H9 (cell line): ENCODE measurements around the gene INTS13. TPM values are rescaled to one million over a fixed set of nuclear protein-coding genes. Genes with fewer than 3 reads are reported as not detected.
A peak's percentile ranks its signal among the peaks of the same experiment; 100 is the strongest.

Experiments
- DNase-seq: peaks from one replicate; pipeline ENCODE4 v3.0.0-alpha.2; 2017
- H2AFZ ChIP-seq: one replicate; pipeline ENCODE4 v1.6.1; 2013; ENCODE audit warnings: mild to moderate bottlenecking, low read length, control low read depth, moderate library complexity
- H2AK5ac ChIP-seq: 2 replicates; pipeline ENCODE4 v1.6.1; 2013; ENCODE audit warnings: low read length, control low read depth, mixed read lengths; ENCODE audit not compliant: insufficient read length
- H2BK120ac ChIP-seq: one replicate; pipeline ENCODE4 v1.6.1; 2013; ENCODE audit warnings: low read depth, mild to moderate bottlenecking, low read length, control low read depth, inconsistent platforms; ENCODE audit not compliant: poor library complexity, severe bottlenecking
- H2BK12ac ChIP-seq: 2 replicates; pipeline ENCODE4 v1.6.1; 2013; ENCODE audit warnings: low read length, control low read depth, mixed read lengths, low read depth; ENCODE audit not compliant: insufficient read length
- H2BK15ac ChIP-seq: 2 replicates; pipeline ENCODE4 v1.6.1; 2013; ENCODE audit warnings: low read depth, low read length, control low read depth
- H2BK20ac ChIP-seq: one replicate; pipeline ENCODE4 v1.6.1; 2013; ENCODE audit warnings: low read depth, mild to moderate bottlenecking, low read length, control low read depth, inconsistent platforms; ENCODE audit not compliant: poor library complexity, severe bottlenecking
- H2BK5ac ChIP-seq: 2 replicates; pipeline ENCODE4 v1.6.1; 2013; ENCODE audit warnings: low read length, control low read depth, mixed read lengths; ENCODE audit not compliant: insufficient read length
- H3K14ac ChIP-seq: 2 replicates; pipeline ENCODE4 v1.6.1; 2013; ENCODE audit warnings: low read length, control low read depth; ENCODE audit not compliant: insufficient read depth
- H3K18ac ChIP-seq: 2 replicates; pipeline ENCODE4 v1.6.1; 2013; ENCODE audit warnings: low read depth, mild to moderate bottlenecking, mixed read lengths, low read length, control low read depth; ENCODE audit not compliant: insufficient read length
- H3K23ac ChIP-seq: 2 replicates; pipeline ENCODE4 v1.6.1; 2013; ENCODE audit warnings: low read length, control low read depth, mixed read lengths, low read depth; ENCODE audit not compliant: insufficient read length
- H3K23me2 ChIP-seq: 2 replicates; pipeline ENCODE4 v1.6.1; 2013; ENCODE audit warnings: low read depth, mild to moderate bottlenecking, mixed read lengths, low read length, control low read depth; ENCODE audit not compliant: insufficient read length, poor library complexity, severe bottlenecking
- H3K27ac ChIP-seq: 2 replicates; pipeline ENCODE4 v1.5.1; 2013; ENCODE audit warnings: low read length, control low read depth, mixed read lengths, low read depth; ENCODE audit not compliant: insufficient read length
- H3K27me3 ChIP-seq: 2 replicates; pipeline ENCODE4 v1.6.1; 2013; ENCODE audit warnings: low read length, control low read depth, inconsistent platforms; ENCODE audit not compliant: insufficient read depth
- H3K4ac ChIP-seq: 2 replicates; pipeline ENCODE4 v1.6.1; 2013; ENCODE audit warnings: low read depth, mild to moderate bottlenecking, control low read depth, inconsistent platforms, low read length, moderate library complexity
- H3K4me1 ChIP-seq: 2 replicates; pipeline ENCODE4 v1.6.1; 2013; ENCODE audit warnings: low read length, control low read depth, inconsistent platforms; ENCODE audit not compliant: insufficient read depth
- H3K4me2 ChIP-seq: 2 replicates; pipeline ENCODE4 v1.6.1; 2013; ENCODE audit warnings: low read length, control low read depth, mixed read lengths; ENCODE audit not compliant: insufficient read length, insufficient read depth
- H3K56ac ChIP-seq: 2 replicates; pipeline ENCODE4 v1.6.1; 2013; ENCODE audit warnings: low read depth, mild to moderate bottlenecking, mixed read lengths, low read length, control low read depth; ENCODE audit not compliant: insufficient read length
- H3K79me1 ChIP-seq: 2 replicates; pipeline ENCODE4 v1.6.1; 2013; ENCODE audit warnings: low read depth, mild to moderate bottlenecking, moderate library complexity, low read length, control low read depth, inconsistent platforms; ENCODE audit not compliant: insufficient read depth, poor library complexity, severe bottlenecking
- H3K79me2 ChIP-seq: 2 replicates; pipeline ENCODE4 v1.6.1; 2013; ENCODE audit warnings: low read length, control low read depth, inconsistent platforms; ENCODE audit not compliant: insufficient read depth
- H3K9ac ChIP-seq: 2 replicates; pipeline ENCODE4 v1.6.1; 2013; ENCODE audit warnings: low read length, control low read depth, mixed read lengths; ENCODE audit not compliant: insufficient read length; ENCODE audit errors: extremely low read depth
- H3K9me3 ChIP-seq: one replicate; pipeline ENCODE4 v1.6.1; 2013; ENCODE audit warnings: low read depth, low read length, inconsistent platforms; ENCODE audit not compliant: control insufficient read depth
- H3T11ph ChIP-seq: one replicate; pipeline ENCODE4 v1.6.1; 2013; ENCODE audit warnings: mild to moderate bottlenecking, low read length, control low read depth, inconsistent platforms
- H4K20me1 ChIP-seq: one replicate; pipeline ENCODE4 v1.6.1; 2013; ENCODE audit not compliant: control insufficient read depth, insufficient read length, insufficient read depth
- H4K5ac ChIP-seq: 2 replicates; pipeline ENCODE4 v1.6.1; 2013; ENCODE audit warnings: low read depth, mild to moderate bottlenecking, mixed read lengths, low read length, control low read depth; ENCODE audit not compliant: insufficient read length
- H4K8ac ChIP-seq: replicated peaks from 2 replicates; pipeline ENCODE4 v1.6.1; 2013; ENCODE audit warnings: low read length, control low read depth, mixed read lengths, low read depth; ENCODE audit not compliant: insufficient read length
- H4K91ac ChIP-seq: 2 replicates; pipeline ENCODE4 v1.6.1; 2013; ENCODE audit warnings: low read depth, mild to moderate bottlenecking, moderate library complexity, mixed read lengths, low read length, control low read depth; ENCODE audit not compliant: insufficient read length
- H3K27ac Mint-ChIP-seq, 3 experiments: 2 replicates in 2 of 3; 3 replicates in 1 of 3; pipeline ENCODE4 v1.8.0; 2020 to 2021; ENCODE audit warnings: mixed read lengths in 3 of 3, mild to moderate bottlenecking in 1 of 3, moderate library complexity in 1 of 3
- H3K27me3 Mint-ChIP-seq: 2 replicates; pipeline ENCODE4 v1.8.0; 2021; ENCODE audit warnings: low read depth, mild to moderate bottlenecking, moderate library complexity, mixed read lengths
- H3K36me3 Mint-ChIP-seq, 3 experiments: 2 replicates in 2 of 3; 3 replicates in 1 of 3; pipeline ENCODE4 v1.8.0; 2020 to 2021; ENCODE audit warnings: low read depth in 3 of 3, mixed read lengths in 3 of 3; ENCODE audit not compliant: insufficient read depth in 1 of 3
- H3K4me1 Mint-ChIP-seq, 2 experiments: 2 replicates each; pipeline ENCODE4 v1.8.0; 2020; ENCODE audit warnings: mixed read lengths in 2 of 2
- H3K4me3 Mint-ChIP-seq, 2 experiments: 2 replicates in 1 of 2; 3 replicates in 1 of 2; pipeline ENCODE4 v1.8.0; 2020 to 2021; ENCODE audit warnings: mild to moderate bottlenecking in 2 of 2, mixed read lengths in 2 of 2, moderate library complexity in 1 of 2
- H3K9me3 Mint-ChIP-seq, 2 experiments: 2 replicates in 1 of 2; 3 replicates in 1 of 2; pipeline ENCODE4 v1.8.0; 2020; ENCODE audit warnings: mild to moderate bottlenecking in 2 of 2, mixed read lengths in 2 of 2, moderate library complexity in 1 of 2
- CTCF ChIP-seq: fragments of 200-600 bp; sonication (generic); conservative IDR thresholded peaks from 3 replicates; pipeline ENCODE4 v1.8.0; 2021; ENCODE audit warnings: antibody characterized with exemption, mild to moderate bottlenecking
- whole genome bisulfite sequencing: extraction: QIAGEN DNeasy Blood & Tissue Kit; methylation state at CpG from one replicate; pipeline ENCODE4 v1.1.7; 2013; ENCODE audit warnings: missing lambda C conversion rate, low lambda C conversion rate, mixed read lengths; ENCODE audit not compliant: insufficient read length; ENCODE audit errors: extremely low coverage; 5-methylcytosine and 5-hydroxymethylcytosine counted together
- total RNA-seq: library from RNA; stranded (reverse); gene quantifications from 2 replicates; pipeline ENCODE4 v1.2.1, GENCODE V29; 2021

The INTS13 gene
- total RNA-seq, 1 experiment from 2014 or later, result 39.1 TPM

GRCh38 chr12:26861690-26862089, 76.1 kb downstream of the INTS13 start:
- no peaks in the 10 kb centered on the region for H3K79me2 ChIP-seq
- no peaks in the 10 kb centered on the region for H3K27me3 ChIP-seq
- H3K9me3 Mint-ChIP-seq, result no peaks in the 10 kb centered on the region
- no peaks in the 10 kb centered on the region for H3K23me2 ChIP-seq
- no peaks in the 10 kb centered on the region for H3K9me3 ChIP-seq
- DNase-seq, result no peak
- no peak overlapping the region for H2BK120ac ChIP-seq
- H2AK5ac ChIP-seq, result no peak overlapping the region
- H3K79me1 ChIP-seq, result no peaks in the 10 kb centered on the region
- H2BK5ac ChIP-seq, result no peak overlapping the region
- H3K27me3 Mint-ChIP-seq, result no peaks in the 10 kb centered on the region
- no peak overlapping the region for H3K23ac ChIP-seq
- H4K20me1 ChIP-seq, result no peaks in the 10 kb centered on the region
- H2BK15ac ChIP-seq, result no peak overlapping the region
- no peak overlapping the region for H2BK20ac ChIP-seq
- no peak overlapping the region for H4K5ac ChIP-seq
- no CpG with 5 or more reads among the region's 1 CpG for WGBS
- H3K4ac ChIP-seq, result no peak overlapping the region
- H3K36me3 Mint-ChIP-seq, result no peaks in the 10 kb centered on the region
- no peak overlapping the region for H4K91ac ChIP-seq
- no peak overlapping the region for H3K9ac ChIP-seq
- no peak overlapping the region for H4K8ac ChIP-seq
- peaks cover 0 to 5% of the 10 kb centered on the region in 2 experiments; a peak in 2 of 4 replicates for H3K4me1 Mint-ChIP-seq
- TF ChIP-seq CTCF, result no peak
- no peak overlapping the region for H2BK12ac ChIP-seq
- H3K4me2 ChIP-seq, result no peak overlapping the region
- no peak overlapping the region for H3K56ac ChIP-seq
- H3K27ac Mint-ChIP-seq, result 0 out of 7 replicates have a peak overlapping the region, but pooled peaks of 1 of the 3 experiments have one; percentile 40
- no peak overlapping the region for H3K14ac ChIP-seq
- H3K4me3 Mint-ChIP-seq, result no peak overlapping the region
- no peak overlapping the region for H3T11ph ChIP-seq
- no peak overlapping the region for H3K18ac ChIP-seq
- H3K27ac ChIP-seq, result no peak overlapping the region
- peaks cover 2% of the 10 kb centered on the region; the same call in 1 of the 2 replicates for H3K4me1 ChIP-seq
- H2AFZ ChIP-seq, result no peak overlapping the region
